KOPT-K1 (cell line): Measurements from ENCODE around the gene FBXO48.

ENCODE experiments used
- H3K27ac ChIP-seq: fragments of 200-600 bp; sonication (generic); 2 replicates; pipeline ENCODE4 v1.5.1; 2016; ENCODE audit warnings: antibody characterized with exemption, mild to moderate bottlenecking, low read depth, low read length; ENCODE audit not compliant: poor library complexity, severe bottlenecking
- H3K36me3 ChIP-seq: fragments of 200-600 bp; sonication (generic); 2 replicates; pipeline ENCODE4 v1.5.1; 2017; ENCODE audit warnings: antibody characterized with exemption, mild to moderate bottlenecking, low read length, moderate library complexity; ENCODE audit not compliant: insufficient read depth
- H3K9me3 ChIP-seq: fragments of 200-600 bp; sonication (generic); 2 replicates; pipeline ENCODE4 v1.5.1; 2017; ENCODE audit warnings: antibody characterized with exemption, low read length, mild to moderate bottlenecking; ENCODE audit not compliant: insufficient read depth, poor library complexity, severe bottlenecking

Gene FBXO48

DNA sequence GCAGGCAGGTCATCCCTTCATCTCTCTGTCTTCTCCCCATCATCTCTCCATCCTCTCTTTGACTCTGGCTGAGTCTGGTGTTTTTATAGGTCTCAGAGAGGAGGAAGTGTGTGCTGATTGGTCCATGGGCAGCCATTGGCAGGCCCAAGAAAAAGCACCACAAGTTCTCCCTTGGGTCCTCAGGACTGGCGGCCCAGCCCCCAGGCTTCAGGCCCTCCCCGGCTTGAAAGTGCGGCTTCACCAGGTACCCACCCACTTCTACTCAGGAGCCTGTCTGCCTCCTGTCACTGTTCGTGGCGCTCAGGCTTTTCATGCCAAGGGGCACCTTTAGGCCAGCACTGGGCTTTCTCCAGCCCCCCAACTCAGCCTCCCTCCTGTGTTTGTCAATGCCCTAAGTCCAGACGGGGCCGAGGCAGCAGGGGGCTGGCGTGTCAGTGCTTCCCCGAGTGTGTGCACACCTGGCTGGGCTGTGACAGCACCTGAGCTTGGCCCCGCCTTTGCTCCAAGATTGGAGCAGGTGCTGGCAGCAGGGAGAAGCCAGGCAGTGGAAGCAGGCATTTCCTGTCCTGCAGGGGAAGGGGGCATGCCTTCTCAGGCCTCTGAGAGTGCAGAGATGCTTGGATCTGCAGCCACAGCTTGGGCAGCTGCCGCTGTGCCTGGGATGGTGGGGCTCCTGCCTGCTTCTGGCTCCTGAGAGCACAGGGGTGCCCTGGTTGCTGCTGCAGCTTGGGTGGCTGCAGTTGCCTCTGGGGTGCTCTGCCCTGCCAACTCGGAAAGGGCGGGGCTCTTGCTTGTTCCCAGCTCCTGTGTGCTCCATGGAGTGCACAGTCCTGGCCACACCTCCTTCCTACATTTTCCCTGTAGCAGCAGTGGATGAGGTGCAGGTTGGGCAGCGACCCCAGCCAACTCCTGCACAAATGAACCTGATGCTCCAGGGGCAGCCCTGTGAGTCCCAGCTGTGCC is 34.1 kb downstream of the FBXO48 start:
- no peaks in the 10 kb centered on the region for H3K36me3 ChIP-seq
- peaks cover 6% of the 10 kb centered on the region for H3K9me3 ChIP-seq
- no peak overlapping the region for H3K27ac ChIP-seq

DNA sequence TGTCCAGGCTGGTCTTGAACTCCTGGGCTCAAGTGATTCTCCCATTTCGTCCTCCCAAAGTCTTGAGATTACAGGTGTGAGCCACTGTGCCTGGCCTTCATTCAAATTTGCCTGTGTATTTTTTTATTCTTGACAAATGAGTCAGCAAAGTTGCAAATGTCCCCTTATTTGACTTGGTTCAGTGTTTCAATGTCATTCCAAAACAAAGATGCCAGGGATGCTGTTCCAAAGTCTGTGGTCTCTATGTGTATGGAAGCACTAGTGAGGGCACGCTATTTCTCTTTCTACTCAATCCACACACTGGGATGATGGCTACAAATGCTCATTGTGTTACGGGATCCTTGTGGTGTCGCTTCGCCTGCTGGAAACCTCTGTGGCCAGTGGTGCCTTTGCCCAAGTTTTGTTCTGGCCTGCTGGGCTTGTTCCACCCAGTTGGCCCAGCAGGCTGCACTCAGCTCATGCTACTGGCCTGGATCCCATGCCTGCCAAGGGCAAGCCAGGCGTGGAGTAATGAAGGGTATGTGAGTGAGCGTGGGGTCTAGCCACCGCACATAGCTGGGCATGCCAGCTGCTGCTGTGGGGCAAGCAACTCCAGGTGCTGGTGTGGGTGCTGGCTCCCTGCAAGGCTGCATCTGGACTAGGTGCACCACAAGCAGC is 35.6 kb downstream of the FBXO48 start:
- H3K36me3 ChIP-seq, result no peaks in the 10 kb centered on the region

DNA sequence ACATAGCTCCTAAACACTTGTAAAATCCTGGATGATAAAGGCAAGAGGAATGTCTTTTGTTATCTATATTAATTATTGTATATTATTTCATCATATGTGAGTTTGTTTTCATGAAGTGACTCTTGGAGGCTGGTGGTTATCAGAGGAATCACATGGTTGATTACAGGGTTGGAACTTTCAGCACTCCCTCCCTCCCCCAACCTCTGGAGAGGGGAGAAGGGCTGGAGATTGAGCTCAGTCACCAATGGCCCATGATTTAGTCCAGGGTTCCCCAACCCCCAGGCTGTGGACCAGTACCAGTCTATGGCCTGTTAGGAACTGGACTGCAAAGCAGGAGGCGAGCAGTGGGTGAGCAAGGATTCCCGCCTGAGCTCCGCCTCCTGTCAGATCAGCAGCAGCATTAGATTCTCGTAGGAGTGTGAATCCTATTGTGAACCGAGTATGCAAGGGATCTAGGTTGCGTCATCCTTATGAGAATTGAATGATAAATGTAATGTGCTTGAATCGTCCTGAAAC is 37.7 kb downstream of the FBXO48 start:
- Histone ChIP-seq H3K36me3 (no peaks in the 10 kb centered on the region), H3K27ac (no peak overlapping the region), H3K9me3 (peaks cover 6% of the 10 kb centered on the region)

More for the DNA sequence above, 35.6 kb downstream of the FBXO48 start:
- no peak overlapping the region for H3K27ac ChIP-seq
- peaks cover 6% of the 10 kb centered on the region for H3K9me3 ChIP-seq

DNA sequence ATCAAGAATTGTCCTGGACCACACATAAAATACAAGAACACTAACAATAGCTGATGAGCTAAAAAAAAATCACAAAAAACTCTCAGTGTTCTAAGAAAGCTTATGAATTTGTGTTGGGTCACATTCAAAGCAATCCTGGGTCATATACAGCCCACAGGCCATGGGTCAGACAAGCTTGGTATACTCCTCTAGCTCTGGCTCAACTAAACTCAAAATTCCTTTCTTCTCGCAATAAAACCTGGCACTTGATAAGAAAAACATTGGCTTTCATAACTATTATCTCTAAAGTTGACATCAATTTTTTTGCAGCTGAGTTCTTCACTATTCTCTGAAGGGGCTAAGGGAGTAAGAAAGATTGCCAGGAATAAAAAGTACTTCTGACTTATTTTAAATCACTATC is 38.3 kb downstream of the FBXO48 start:
- Histone ChIP-seq H3K9me3 (peaks cover 6% of the 10 kb centered on the region), H3K36me3 (no peaks in the 10 kb centered on the region), H3K27ac (no peak overlapping the region)

DNA sequence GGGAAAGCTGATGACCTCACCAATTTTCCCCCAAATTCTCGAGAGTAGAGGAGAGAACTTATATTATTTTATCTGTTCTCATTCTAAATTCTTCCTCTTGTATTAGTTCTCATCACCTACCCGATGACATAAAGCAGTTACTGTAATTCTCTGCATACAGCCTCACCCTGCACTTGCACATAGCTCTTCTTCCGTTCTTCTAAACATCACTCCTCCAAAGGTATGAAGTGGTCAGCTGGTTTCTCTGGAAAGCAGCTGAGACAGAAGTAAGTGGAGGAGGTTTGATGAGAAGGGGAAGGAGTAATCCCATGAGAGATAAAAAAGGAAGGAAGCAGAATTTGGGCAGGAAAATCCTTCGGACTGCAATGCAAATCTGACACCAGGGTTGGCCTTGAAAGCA is 39.0 kb downstream of the FBXO48 start:
- H3K27ac ChIP-seq, result no peak overlapping the region
- H3K36me3 ChIP-seq, result no peaks in the 10 kb centered on the region
- H3K9me3 ChIP-seq, result peaks cover 6% of the 10 kb centered on the region

DNA sequence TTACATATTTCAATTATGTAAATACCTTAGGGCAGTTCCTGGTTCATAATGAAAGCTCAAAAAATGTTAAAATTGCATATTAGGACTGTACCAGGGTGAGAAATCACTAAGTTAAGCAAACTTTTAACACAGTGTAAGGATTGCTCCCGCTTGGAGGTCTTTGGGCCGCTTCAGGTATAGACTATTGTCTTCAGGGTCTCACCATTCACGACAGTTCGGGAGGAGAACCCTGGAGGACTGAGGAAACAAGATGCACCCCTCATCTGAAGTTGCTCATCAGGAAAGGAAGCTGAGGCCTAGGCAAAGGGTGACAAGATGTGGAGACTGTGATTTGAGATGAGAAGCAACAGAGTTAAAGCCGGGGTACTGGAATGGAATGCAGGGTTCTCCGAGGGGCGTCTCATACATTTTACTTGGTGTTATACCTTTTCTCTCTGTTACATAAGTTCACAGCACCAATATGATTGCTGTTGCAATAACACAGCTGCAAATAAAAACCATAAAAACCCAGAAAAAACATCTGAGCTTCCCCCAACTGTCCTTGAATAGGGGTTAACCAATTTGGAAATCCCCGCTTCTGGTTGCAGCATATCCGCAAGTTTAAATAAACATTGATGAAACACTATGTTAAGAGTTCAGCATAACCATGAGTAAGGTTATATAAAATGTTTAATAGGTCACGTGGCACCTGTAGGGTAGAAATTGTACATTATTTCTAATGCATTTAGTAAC is 40.1 kb downstream of the FBXO48 start:
- Histone ChIP-seq H3K36me3 (no peaks in the 10 kb centered on the region), H3K27ac (no peak overlapping the region), H3K9me3 (peaks cover 2% of the 10 kb centered on the region)

DNA sequence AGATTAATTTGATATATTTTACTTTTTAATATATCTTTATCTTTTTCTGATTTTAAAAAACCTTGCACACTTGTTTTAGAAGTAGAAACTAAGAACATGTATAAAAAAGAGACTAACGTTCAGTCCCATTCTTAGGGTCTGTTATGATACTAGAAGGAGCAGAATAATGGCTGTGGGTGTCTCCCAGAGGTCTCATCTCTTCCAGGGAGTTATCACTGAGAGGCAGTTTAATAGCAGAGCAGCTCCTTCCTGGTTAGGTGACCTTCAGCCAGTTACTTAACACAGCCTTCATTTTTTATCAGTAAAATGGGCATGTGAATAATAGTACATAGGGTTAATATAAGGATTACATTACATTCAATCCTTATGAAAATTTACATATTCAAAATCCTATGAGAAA is 40.6 kb downstream of the FBXO48 start:
- no peaks in the 10 kb centered on the region for H3K9me3 ChIP-seq
- no peaks in the 10 kb centered on the region for H3K36me3 ChIP-seq
- H3K27ac ChIP-seq, result no peak overlapping the region

DNA sequence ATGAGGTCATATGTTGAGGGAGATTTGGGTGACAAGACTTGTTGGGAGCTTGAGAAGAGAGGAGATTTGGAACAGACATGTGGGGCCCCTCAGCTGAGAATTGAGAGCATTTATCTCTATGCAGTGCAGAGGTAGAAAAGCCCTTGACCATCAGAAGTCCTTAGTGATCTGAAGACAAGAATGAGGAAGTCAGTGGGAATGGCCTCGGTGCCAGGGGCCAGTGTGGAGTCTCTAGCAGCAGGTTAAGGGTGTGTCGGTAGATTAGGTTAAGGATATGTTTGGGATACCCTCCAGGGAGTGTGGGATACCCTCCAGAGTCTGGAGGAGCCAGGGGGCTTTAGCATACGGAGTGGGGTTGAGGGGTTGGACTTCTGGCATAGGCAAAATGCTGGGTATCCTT is 41.6 kb downstream of the FBXO48 start:
- no peak overlapping the region for H3K27ac ChIP-seq
- H3K36me3 ChIP-seq, result no peaks in the 10 kb centered on the region
- H3K9me3 ChIP-seq, result no peaks in the 10 kb centered on the region

DNA sequence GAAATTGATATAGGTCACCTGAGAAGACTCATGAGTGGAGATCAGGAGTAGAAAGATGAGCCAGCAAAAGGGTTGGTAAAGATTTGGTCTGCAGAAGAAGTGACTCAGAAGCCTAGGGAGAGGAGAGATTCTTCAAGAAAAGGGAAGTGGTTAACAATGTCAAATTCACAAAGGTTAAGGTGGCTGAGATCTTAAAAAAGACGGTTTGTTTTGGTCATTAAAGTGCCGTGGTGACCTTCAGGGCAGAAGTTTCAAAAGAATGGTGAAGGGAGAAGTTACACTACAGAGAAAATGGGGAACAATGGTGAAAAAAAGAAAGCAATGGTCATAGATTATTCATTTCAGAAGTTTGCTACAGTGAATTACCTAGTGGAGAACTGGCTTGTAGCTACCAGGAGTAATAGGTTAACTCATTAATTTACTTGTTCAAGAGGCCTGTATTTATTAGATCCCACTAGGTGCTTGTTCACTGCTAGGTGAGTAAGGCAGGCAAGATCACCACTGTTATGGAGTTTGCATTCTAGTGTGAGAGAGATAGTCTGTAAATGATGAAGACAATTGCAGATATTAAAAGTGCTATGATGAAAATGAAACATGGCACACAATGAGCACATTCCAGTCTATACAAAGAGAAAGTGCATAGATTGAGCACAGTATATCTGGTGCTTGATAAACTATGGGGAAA is 43.0 kb downstream of the FBXO48 start:
- H3K9me3 ChIP-seq, result no peaks in the 10 kb centered on the region
- H3K36me3 ChIP-seq, result no peaks in the 10 kb centered on the region
- H3K27ac ChIP-seq, result no peak overlapping the region

DNA sequence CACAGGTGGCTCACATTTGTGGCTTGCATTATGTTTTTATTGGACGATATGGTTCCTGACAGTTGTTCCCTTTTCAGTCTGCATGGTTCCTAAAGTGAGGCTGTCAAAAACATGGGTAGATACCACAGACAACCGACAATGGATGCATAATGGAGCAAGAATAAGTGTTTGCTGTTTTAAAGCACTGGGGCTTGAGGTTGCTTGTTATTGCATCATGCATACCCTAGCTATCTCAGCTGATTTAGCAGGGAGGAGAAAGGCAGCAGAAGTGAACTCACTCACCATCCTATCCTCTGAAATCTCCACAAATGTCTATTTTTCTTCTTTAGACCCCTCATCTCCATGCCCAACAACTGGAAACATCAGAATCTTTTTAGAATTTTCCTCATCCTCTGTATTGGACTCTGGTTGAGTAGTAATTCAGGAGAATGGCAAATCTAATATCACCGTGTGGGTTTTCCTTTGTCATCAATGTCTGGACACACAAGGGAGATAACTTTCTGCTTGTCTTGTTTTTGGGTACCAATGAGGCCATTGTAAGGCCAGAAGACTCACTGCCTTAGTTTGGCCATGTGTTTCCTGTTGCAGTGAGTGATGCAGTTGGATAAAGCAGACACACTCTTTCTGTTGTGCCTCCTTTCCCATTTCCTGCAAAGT is 46.7 kb downstream of the FBXO48 start:
- Histone ChIP-seq H3K27ac (no peak overlapping the region), H3K9me3 (no peaks in the 10 kb centered on the region), H3K36me3 (no peaks in the 10 kb centered on the region)

DNA sequence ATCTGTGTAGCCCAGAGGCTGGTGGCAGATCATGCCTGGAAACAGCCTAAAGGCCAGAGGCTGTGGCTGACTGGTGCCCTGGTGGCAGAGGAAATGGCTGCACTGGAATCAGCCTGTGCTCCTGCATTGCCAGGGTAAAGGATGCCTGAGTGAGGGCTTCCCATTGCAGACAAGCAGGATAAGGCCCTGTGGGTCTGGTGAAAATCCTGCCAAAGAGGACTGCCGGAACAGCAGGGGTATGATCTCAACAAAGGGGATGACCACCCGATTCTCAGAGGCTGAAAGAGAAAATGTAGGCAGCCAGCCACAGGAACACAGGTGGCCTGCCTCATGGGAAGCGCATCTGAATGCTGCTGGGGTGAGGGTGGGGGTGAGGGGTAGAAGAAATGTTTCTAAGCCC is 48.2 kb downstream of the FBXO48 start:
- no peaks in the 10 kb centered on the region for H3K9me3 ChIP-seq
- H3K36me3 ChIP-seq, result no peaks in the 10 kb centered on the region
- H3K27ac ChIP-seq, result no peak overlapping the region

DNA sequence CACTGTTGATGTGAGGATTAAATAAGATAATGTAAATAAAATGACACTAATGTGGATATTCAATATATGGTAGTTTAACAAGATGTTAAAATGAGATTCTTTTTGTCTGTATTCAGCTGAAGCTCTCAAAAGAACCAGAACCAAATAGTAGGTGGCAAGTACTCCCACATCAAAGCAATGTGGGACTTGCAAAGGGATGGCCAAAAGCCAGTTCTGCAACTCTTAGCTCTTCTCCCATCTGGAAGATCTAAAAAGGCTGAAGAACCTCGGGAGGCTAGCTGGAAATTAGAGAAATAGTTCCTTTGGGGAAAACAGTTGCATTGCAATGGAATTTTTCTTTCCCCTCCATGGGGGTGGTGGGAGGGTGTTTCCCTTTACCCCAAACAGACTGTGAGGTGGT is 48.7 kb downstream of the FBXO48 start:
- H3K9me3 ChIP-seq, result no peaks in the 10 kb centered on the region
- H3K27ac ChIP-seq, result no peak overlapping the region
- H3K36me3 ChIP-seq, result no peaks in the 10 kb centered on the region

DNA sequence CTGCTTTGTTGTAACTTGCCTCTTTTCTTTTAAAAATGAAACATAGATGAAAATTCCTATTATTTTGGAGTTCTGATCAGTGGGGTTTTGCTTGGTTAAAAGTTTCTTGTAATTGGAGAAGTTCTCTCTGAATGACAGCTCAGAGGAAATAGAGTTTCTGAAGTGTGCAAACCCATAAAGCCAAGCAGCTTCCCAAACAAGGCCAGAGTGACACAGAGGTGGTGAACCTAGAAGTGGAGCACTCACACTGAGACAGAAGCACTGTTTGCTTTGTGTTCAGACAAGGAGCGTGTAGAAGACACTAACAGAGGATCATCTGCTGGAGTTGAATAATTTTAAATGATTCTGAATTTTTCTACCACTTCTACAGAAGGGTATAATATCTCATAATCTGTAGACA is 49.2 kb downstream of the FBXO48 start:
- Histone ChIP-seq H3K27ac (no peak overlapping the region), H3K36me3 (no peaks in the 10 kb centered on the region), H3K9me3 (no peaks in the 10 kb centered on the region)

DNA sequence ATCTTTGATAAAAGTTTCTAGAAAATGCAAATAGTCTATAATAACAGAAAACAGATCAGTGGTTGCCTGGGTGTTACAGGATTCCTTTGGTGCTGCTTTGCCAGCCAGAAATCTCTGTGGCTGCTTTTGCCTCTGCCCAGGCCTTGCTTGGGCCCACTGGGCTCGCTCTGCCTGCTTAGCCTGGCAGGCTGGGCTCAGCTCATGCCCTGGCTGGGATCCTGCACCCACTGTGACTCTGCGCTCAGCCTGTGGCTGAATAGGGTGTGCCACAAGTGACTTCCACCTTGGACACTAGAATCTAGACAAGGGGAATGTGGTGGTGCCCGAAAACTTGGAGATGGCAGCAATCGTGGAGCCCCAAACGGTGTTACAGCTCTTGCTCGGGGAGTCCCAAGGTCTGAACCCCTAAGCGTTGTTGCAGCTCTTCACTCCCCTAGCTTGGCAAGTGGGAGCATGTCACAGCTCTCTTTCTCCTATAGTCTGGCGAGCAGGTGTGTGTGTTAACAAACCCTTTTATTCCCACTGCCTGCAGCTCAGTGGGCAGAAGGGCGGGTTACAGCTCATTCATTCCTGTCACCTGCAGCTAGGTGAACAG is 50.9 kb downstream of the FBXO48 start:
- Histone ChIP-seq H3K36me3 (no peaks in the 10 kb centered on the region), H3K9me3 (no peaks in the 10 kb centered on the region), H3K27ac (no peak overlapping the region)
